Gastrocnemius medialis (tissue), 4 donors: ENCODE data around the gene PRSS23.

Experiments used
- CTCF ChIP-seq, 5 experiments: fragments of 450-650 bp in 3 of 5; fragments of 200-600 bp in 2 of 5; sonication (generic) in 2 of 5; IDR thresholded peaks in 4 of 5; conservative IDR thresholded peaks in 1 of 5; 1 replicate in 4 of 5; 2 replicates in 1 of 5; pipeline ENCODE4 v1.5.1; 2016 to 2019; ENCODE audit warnings: antibody characterized with exemption in 5 of 5, mild to moderate bottlenecking in 3 of 5, moderate library complexity in 3 of 5
- POLR2A ChIP-seq, 2 donors: fragments of 450-650 bp; IDR thresholded peaks; one replicate each; pipeline ENCODE4 v1.6.1; 2017; ENCODE audit warnings: antibody characterized with exemption in 2 of 2, mild to moderate bottlenecking in 2 of 2, moderate library complexity in 2 of 2

DNA sequence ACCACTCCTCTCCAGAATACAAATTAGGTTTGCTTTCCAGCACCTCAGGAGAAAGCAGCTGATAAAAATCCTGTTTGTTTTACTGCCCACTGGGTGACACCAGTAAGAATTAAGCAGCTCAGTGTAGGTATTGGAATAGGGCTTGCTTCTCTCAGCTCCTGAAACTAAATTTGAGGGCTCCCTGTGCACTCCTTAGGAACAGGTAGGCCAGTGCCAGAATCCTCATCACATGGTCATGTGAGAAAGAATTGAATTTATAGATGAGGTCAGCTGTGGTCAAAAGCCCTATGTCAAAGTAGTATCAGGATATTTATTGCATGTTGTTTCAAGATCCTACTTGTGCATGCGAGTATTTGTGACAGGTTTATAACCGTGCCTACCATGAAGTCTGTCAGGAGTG, 1.0 kb downstream of the PRSS23 start:
- TF ChIP-seq CTCF (IDR thresholded peaks at IDR 0.05 in 4 of 5, conservative IDR thresholded peaks at IDR 0.05 in 1 of 5) (no peak), POLR2A (IDR thresholded peaks at IDR 0.05) (no peak)
